Measurements from ENCODE around the gene CHD6. TPM values are rescaled to one million over a fixed set of nuclear protein-coding genes. Genes with fewer than 3 reads are reported as not detected.

The CHD6 gene
- total and polyA plus RNA-seq, 7 experiments from 2014 or later: 46.3 to 132 (median 94.6) TPM

DNA sequence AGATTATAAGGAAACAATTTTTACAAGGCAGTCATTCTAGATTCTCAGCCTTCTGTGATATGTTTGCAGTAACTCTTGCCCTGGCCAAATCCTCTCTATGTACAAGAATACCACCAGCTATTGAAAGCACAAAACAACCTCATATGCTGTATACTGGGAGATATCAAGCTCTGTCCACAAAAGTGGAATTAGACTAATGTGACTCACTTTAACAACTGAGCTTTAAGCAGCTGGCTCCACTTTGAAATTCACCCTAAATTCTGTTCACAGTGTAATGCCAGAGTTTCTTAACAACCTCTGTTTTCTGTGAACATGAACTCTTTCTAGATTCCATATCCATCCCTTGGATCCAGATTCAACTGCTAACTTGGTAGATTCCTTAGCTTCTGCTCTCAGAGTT, 47.6 kb downstream of the CHD6 start:
- no peaks in the 10 kb centered on the region for H3K9me3 ChIP-seq (ENCODE audit: control insufficient read depth in 2 of 3, low read length in 3 of 3)
- H3K27ac ChIP-seq (ENCODE audit: low read depth, low read length): no peak overlapping the region
- peaks cover 0 to 36% of the 10 kb centered on the region in 2 donors for H3K4me1 ChIP-seq (ENCODE audit: control insufficient read depth in 2 of 2, insufficient read depth in 2 of 2, low read length in 2 of 2)
- peak overlapping the region in 4 of 10 donors; percentile 4 to 60 (median 44) for H3K4me3 Mint-ChIP-seq
- H3K27me3 Mint-ChIP-seq: no peaks in the 10 kb centered on the region
- ChIA-PET CTCF (no interaction called here), POLR2A (no interaction called here)
- H3K4me1 Mint-ChIP-seq: peaks cover 23 to 97% (median 87%) of the 10 kb centered on the region in 7 donors
- no peaks in the 10 kb centered on the region for H3K27me3 ChIP-seq (ENCODE audit: control insufficient read depth in 2 of 2, insufficient read depth in 2 of 2, low read length in 2 of 2)
- peaks cover 0 to 10% (median 3%) of the 10 kb centered on the region in 11 donors for H3K9me3 Mint-ChIP-seq
- peaks cover 7 to 27% (median 16%) of the 10 kb centered on the region in 5 donors for H3K36me3 Mint-ChIP-seq
- intact Hi-C loops (cut with micrococcal nuclease): no loop called here
- no peak for ATAC-seq
- peak overlapping the region in 3 of 9 donors; percentile 6 to 16 (median 12) for H3K27ac Mint-ChIP-seq
- H3K36me3 ChIP-seq (ENCODE audit: control insufficient read depth in 2 of 3, insufficient read depth in 3 of 3, low read length in 3 of 3): no peaks in the 10 kb centered on the region
- no peak for DNase-seq
- no peak overlapping the region for H3K4me3 ChIP-seq (ENCODE audit: low read length)

DNA sequence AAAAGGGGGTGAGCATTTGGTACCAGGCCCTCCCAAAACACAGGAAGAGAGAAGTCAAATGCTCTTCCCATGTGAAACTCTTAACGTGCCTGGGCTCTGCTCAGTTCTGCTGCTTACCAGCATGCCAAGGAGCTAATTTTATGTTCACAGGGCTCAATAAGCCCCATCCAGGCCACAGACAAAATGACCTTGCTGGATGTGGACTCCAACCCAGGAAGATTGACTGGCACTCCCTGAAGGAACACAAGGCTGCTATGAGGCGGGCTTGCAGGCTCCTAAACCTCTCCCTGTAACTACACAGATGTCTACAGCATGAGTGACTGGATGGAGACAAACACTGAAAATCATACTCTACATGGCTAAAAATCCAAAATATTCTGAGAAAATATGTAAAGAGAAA, 50.6 kb downstream of the CHD6 start:
- Histone ChIP-seq H3K27ac (ENCODE audit: low read depth, low read length) (no peak overlapping the region), H3K36me3 (ENCODE audit: control insufficient read depth in 2 of 3, insufficient read depth in 3 of 3, low read length in 3 of 3) (no peaks in the 10 kb centered on the region), H3K4me3 (ENCODE audit: low read length) (no peak overlapping the region), H3K9me3 (ENCODE audit: control insufficient read depth in 2 of 3, low read length in 3 of 3) (no peaks in the 10 kb centered on the region), H3K4me1 (ENCODE audit: control insufficient read depth in 2 of 2, insufficient read depth in 2 of 2, low read length in 2 of 2) (peaks cover 9 to 28% of the 10 kb centered on the region in 2 donors), H3K27me3 (ENCODE audit: control insufficient read depth in 2 of 2, insufficient read depth in 2 of 2, low read length in 2 of 2) (no peaks in the 10 kb centered on the region)
- Mint-ChIP-seq H3K36me3 (peaks cover 8 to 41% (median 26%) of the 10 kb centered on the region in 5 donors), H3K9me3 (peaks cover 0 to 5% (median 0%) of the 10 kb centered on the region in 11 donors), H3K4me3 (peak overlapping the region in 2 of 10 donors; percentile 12 to 26), H3K27me3 (no peaks in the 10 kb centered on the region), H3K4me1 (peaks cover 7 to 97% (median 88%) of the 10 kb centered on the region in 7 donors), H3K27ac (peak overlapping the region in 1 of 9 donors; percentile 9)
- ChIA-PET CTCF (no interaction called here), POLR2A (no interaction called here)
- ATAC-seq (no peak), DNase-seq (no peak)
- intact Hi-C loops (cut with micrococcal nuclease): no loop called here

DNA sequence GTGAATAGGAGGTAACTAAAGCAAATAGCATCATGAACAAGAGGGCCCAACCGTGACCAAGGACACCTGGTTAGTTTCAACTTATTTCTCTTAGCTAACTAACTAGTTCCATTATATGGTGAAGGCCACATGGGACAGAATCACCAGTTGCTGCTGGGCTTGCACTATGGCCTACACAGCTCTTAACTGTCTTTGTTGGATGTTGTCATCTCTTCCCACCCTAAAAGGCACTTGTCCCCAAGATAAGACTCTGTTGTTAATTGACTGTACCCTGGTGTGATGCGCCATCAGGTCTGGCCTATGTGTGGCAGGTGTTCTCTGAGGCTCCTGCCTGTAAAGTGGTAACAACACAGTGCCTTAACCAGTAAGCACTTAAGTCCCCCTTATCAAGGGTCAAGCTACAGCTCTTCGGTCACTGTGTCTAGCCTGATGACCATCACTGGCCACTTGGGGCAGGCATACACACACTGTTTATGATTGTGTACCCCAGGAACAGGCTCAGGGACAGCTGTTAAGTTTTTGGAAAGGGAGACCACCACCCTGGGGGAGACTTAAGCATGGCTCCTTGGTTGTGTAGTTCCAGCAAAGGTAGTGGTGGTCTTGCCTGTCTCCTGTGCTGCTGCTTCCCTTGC, 51.2 kb downstream of the CHD6 start:
- Mint-ChIP-seq H3K9me3 (peaks cover 0 to 5% (median 0%) of the 10 kb centered on the region in 11 donors), H3K4me1 (peaks cover 7 to 97% (median 88%) of the 10 kb centered on the region in 7 donors), H3K27ac (peak overlapping the region in 1 of 9 donors; percentile 14), H3K4me3 (peak overlapping the region in 2 of 10 donors; percentile 12 to 26), H3K27me3 (no peaks in the 10 kb centered on the region), H3K36me3 (peaks cover 8 to 42% (median 26%) of the 10 kb centered on the region in 5 donors)
- ChIA-PET POLR2A (no interaction called here), CTCF (no interaction called here)
- intact Hi-C loops (cut with micrococcal nuclease): no loop called here
- no peaks in the 10 kb centered on the region for H3K27me3 ChIP-seq (ENCODE audit: control insufficient read depth in 2 of 2, insufficient read depth in 2 of 2, low read length in 2 of 2)
- no peaks in the 10 kb centered on the region for H3K36me3 ChIP-seq (ENCODE audit: control insufficient read depth in 2 of 3, insufficient read depth in 3 of 3, low read length in 3 of 3)
- H3K27ac ChIP-seq (ENCODE audit: low read depth, low read length): no peak overlapping the region
- DNase-seq: no peak
- ATAC-seq: no peak
- H3K4me1 ChIP-seq (ENCODE audit: control insufficient read depth in 2 of 2, insufficient read depth in 2 of 2, low read length in 2 of 2): peaks cover 15 to 22% of the 10 kb centered on the region in 2 donors
- H3K4me3 ChIP-seq (ENCODE audit: low read length): no peak overlapping the region
- no peaks in the 10 kb centered on the region for H3K9me3 ChIP-seq (ENCODE audit: control insufficient read depth in 2 of 3, low read length in 3 of 3)

DNA sequence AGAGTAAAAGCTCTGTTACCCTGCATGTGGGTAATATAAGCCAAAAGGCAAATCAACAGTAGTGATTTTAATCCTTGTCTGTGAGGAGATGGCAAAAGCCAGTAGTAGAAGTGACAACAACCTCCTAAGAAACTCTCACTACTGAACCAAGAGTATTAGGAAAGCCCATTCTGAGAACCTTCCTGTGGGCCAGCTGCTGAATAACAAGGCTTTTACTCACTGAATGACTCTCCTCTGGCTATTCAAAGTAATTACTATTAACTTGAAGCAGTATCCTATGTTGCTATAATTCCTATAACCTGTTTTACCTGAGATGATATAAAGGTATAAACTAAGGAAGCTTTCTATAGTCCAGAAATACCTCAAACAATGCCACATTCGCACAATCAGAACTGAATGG, 55.1 kb downstream of the CHD6 start:
- DNase-seq: no peak
- ATAC-seq: no peak
- ChIA-PET CTCF (no interaction called here), POLR2A (interaction anchor here (1.5 kb wide), 1 partner anchor 130 kb away, joined by 4 read pairs; no protein-coding TSS in a partner anchor)
- no peak overlapping the region for H3K4me3 ChIP-seq (ENCODE audit: low read length)
- H3K4me1 Mint-ChIP-seq: peaks cover 16 to 100% (median 89%) of the 10 kb centered on the region in 7 donors
- peak overlapping the region in 2 of 9 donors; percentile 7 to 14 for H3K27ac Mint-ChIP-seq
- H3K4me3 Mint-ChIP-seq: peak overlapping the region in 2 of 10 donors; percentile 9 to 14
- peaks cover 21 to 24% of the 10 kb centered on the region in 2 donors for H3K4me1 ChIP-seq (ENCODE audit: control insufficient read depth in 2 of 2, insufficient read depth in 2 of 2, low read length in 2 of 2)
- H3K27ac ChIP-seq (ENCODE audit: low read depth, low read length): no peak overlapping the region
- H3K36me3 Mint-ChIP-seq: peaks cover 25 to 70% (median 47%) of the 10 kb centered on the region in 5 donors
- no peaks in the 10 kb centered on the region for H3K27me3 Mint-ChIP-seq
- H3K9me3 ChIP-seq (ENCODE audit: control insufficient read depth in 2 of 3, low read length in 3 of 3): peaks cover 0 to under 1% (median 0%) of the 10 kb centered on the region in 3 experiments
- no peaks in the 10 kb centered on the region for H3K27me3 ChIP-seq (ENCODE audit: control insufficient read depth in 2 of 2, insufficient read depth in 2 of 2, low read length in 2 of 2)
- H3K36me3 ChIP-seq (ENCODE audit: control insufficient read depth in 2 of 3, insufficient read depth in 3 of 3, low read length in 3 of 3): peaks cover 0 to 2% (median 0%) of the 10 kb centered on the region in 3 experiments
- peaks cover 0 to 28% (median 5%) of the 10 kb centered on the region in 11 donors for H3K9me3 Mint-ChIP-seq
- intact Hi-C loops (cut with micrococcal nuclease): no loop called here

DNA sequence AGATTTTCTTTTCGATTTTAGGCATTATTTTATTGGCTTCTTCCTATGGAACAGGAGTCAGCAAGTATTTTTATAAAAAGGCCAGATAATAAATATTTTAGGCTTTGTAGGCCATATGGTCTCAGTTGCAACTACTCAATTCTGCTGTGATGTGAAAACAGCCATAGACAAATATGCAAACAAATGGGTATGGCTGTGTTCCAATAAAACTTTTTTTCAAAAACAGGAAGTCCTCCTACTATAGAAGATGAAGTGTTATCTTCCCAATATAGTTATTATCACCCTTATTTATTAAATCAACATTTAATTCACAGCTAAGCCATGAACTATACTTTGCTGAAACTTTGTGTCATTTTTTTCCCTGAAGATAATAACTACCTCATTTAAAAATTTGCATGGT, 57.2 kb downstream of the CHD6 start:
- Mint-ChIP-seq H3K27me3 (no peaks in the 10 kb centered on the region), H3K36me3 (peaks cover 23 to 76% (median 61%) of the 10 kb centered on the region in 5 donors), H3K27ac (peak overlapping the region in 7 of 9 donors; percentile 54 to 92 (median 72)), H3K4me3 (peak overlapping the region in 3 of 10 donors; percentile 17 to 53 (median 18)), H3K9me3 (peaks cover 0 to 47% (median 14%) of the 10 kb centered on the region in 11 donors), H3K4me1 (peaks cover 16 to 82% (median 71%) of the 10 kb centered on the region in 7 donors)
- ATAC-seq: no peak
- Histone ChIP-seq H3K9me3 (ENCODE audit: control insufficient read depth in 2 of 3, low read length in 3 of 3) (peaks cover 0 to 15% (median 0%) of the 10 kb centered on the region in 3 experiments), H3K36me3 (ENCODE audit: control insufficient read depth in 2 of 3, insufficient read depth in 3 of 3, low read length in 3 of 3) (peaks cover 0 to 8% (median 0%) of the 10 kb centered on the region in 3 experiments), H3K27ac (ENCODE audit: low read depth, low read length) (no peak overlapping the region), H3K27me3 (ENCODE audit: control insufficient read depth in 2 of 2, insufficient read depth in 2 of 2, low read length in 2 of 2) (no peaks in the 10 kb centered on the region), H3K4me1 (ENCODE audit: control insufficient read depth in 2 of 2, insufficient read depth in 2 of 2, low read length in 2 of 2) (peaks cover 14 to 24% of the 10 kb centered on the region in 2 donors), H3K4me3 (ENCODE audit: low read length) (no peak overlapping the region)
- ChIA-PET POLR2A (no interaction called here), CTCF (no interaction called here)
- intact Hi-C loops (cut with micrococcal nuclease): no loop called here
- DNase-seq: no peak

DNA sequence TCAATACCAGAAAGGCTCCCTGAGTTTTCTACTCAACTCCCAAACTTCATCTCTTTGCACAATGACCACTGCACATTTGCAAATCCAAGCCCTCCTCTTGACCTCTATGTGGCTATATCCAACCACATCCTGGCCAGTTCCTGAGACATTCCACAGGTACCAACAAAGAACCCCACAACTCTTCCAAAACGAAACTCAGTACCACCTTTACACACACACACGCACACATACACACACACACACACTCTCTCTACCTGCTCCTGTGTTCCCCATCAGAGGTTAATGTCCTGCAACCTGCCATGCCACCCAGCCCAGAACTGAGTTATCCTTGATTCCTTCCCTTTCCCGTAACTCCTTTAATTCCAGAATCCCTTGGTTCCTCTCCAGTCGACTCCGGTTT, 58.5 kb downstream of the CHD6 start:
- intact Hi-C loops (cut with micrococcal nuclease): no loop called here
- no peak for DNase-seq
- Histone ChIP-seq H3K4me3 (ENCODE audit: low read length) (no peak overlapping the region), H3K36me3 (ENCODE audit: control insufficient read depth in 2 of 3, insufficient read depth in 3 of 3, low read length in 3 of 3) (peaks cover 0 to 8% (median 0%) of the 10 kb centered on the region in 3 experiments), H3K4me1 (ENCODE audit: control insufficient read depth in 2 of 2, insufficient read depth in 2 of 2, low read length in 2 of 2) (peaks cover 14 to 24% of the 10 kb centered on the region in 2 donors), H3K27ac (ENCODE audit: low read depth, low read length) (no peak overlapping the region), H3K27me3 (ENCODE audit: control insufficient read depth in 2 of 2, insufficient read depth in 2 of 2, low read length in 2 of 2) (no peaks in the 10 kb centered on the region), H3K9me3 (ENCODE audit: control insufficient read depth in 2 of 3, low read length in 3 of 3) (peaks cover 0 to 15% (median 0%) of the 10 kb centered on the region in 3 experiments)
- Mint-ChIP-seq H3K27me3 (no peaks in the 10 kb centered on the region), H3K36me3 (peaks cover 18 to 64% (median 53%) of the 10 kb centered on the region in 5 donors), H3K4me1 (peaks cover 16 to 69% (median 61%) of the 10 kb centered on the region in 7 donors), H3K9me3 (peaks cover 0 to 47% (median 14%) of the 10 kb centered on the region in 11 donors), H3K27ac (peak overlapping the region in 6 of 9 donors; percentile 1 to 83 (median 56)), H3K4me3 (peak overlapping the region in 4 of 10 donors; percentile 17 to 48 (median 24))
- no peak for ATAC-seq
- ChIA-PET CTCF (no interaction called here), POLR2A (interaction anchor here (0.8 kb wide), 1 partner anchor 133 kb away, joined by 3 read pairs; no protein-coding TSS in a partner anchor)

All from naive thymus-derived CD4-positive, alpha-beta T cell (primary cell).